Measurements from ENCODE around the gene EMC10. TPM values are rescaled to one million over a fixed set of nuclear protein-coding genes. Genes with fewer than 3 reads are reported as not detected.

Gene EMC10
- total and polyA plus RNA-seq, 2 donors (not counting 3 experiments of a cell fraction or from before 2014, with no cell fraction given), result 106 to 111 TPM

- Histone ChIP-seq H3K4me1 (ENCODE audit: control insufficient read depth, extremely low read depth, insufficient read depth, low read length) (no peaks in the 10 kb centered on the region), H2AFZ (ENCODE audit: low read depth, low read length) (no peak overlapping the region), H3K36me3 (ENCODE audit: control insufficient read depth in 2 of 2, extremely low read depth in 1 of 2, insufficient read depth in 2 of 2, low read length in 2 of 2) (no peaks in the 10 kb centered on the region), H3K27ac (ENCODE audit: insufficient read depth, low read depth, low read length) (no peak overlapping the region), H3K9me1 (replicated peaks; ENCODE audit: control insufficient read depth, extremely low read depth, insufficient read depth, low read length) (no peaks in the 10 kb centered on the region), H3K27me3 (ENCODE audit: control insufficient read depth in 2 of 2, insufficient read depth in 2 of 2, low read length in 2 of 2) (no peaks in the 10 kb centered on the region), H3K9me3 (replicated peaks; ENCODE audit: control insufficient read depth, insufficient read depth, low read length) (no peaks in the 10 kb centered on the region), H3K4me3 (replicated peaks in 1 of 3; ENCODE audit: insufficient read depth in 1 of 3, low read depth in 1 of 3, low read length in 3 of 3) (no peak overlapping the region), H3K79me2 (ENCODE audit: control insufficient read depth, insufficient read depth, low read length) (no peaks in the 10 kb centered on the region), H3K4me2 (ENCODE audit: insufficient read depth, low read length) (no peak overlapping the region), H4K20me1 (replicated peaks; ENCODE audit: control insufficient read depth, extremely low read depth, insufficient read depth, low read length) (no peaks in the 10 kb centered on the region), H3K9ac (replicated peaks; ENCODE audit: extremely low read depth, insufficient read depth, low read length) (no peak overlapping the region)
- DNase-seq (ENCODE audit: low read depth, low spot score) (no peak), FAIRE-seq (no peak)
- POLR2A ChIA-PET, result no interaction called here
- CTCF ChIA-PET, result interaction anchor here (1.2 to 1.3 kb wide), 2 partner anchors 11 to 19 kb away, joined by 4 to 6 read pairs; no protein-coding TSS in a partner anchor
- intact Hi-C loops (cut with micrococcal nuclease) (no loop called here), dilution Hi-C loops (cut with MboI; ENCODE audit: extremely low pct_ligation_motif_present, low sequenced_read_pairs) (no loop called here)
- no peak for TF ChIP-seq JUN (IDR thresholded peaks at IDR 0.05; ENCODE audit: borderline replicate concordance, insufficient read depth, insufficient read length, low read depth)
- TF ChIP-seq POLR2AphosphoS5 (IDR thresholded peaks at IDR 0.05; ENCODE audit: insufficient read depth, low read depth, low read length), result no peak
- TF ChIP-seq MYC (IDR thresholded peaks at IDR 0.05; ENCODE audit: low read depth, low read length), result no peak
- no peak for TF ChIP-seq EZH2 (IDR thresholded peaks at IDR 0.05; ENCODE audit: borderline replicate concordance, low read depth, low read length, severe bottlenecking)
- no peak for TF ChIP-seq CTCF (IDR thresholded peaks at IDR 0.05; ENCODE audit: extremely low read depth in 1 of 2, insufficient read depth in 1 of 2, low read depth in 1 of 2, low read length in 2 of 2)
- TF ChIP-seq MAX (IDR thresholded peaks at IDR 0.05; ENCODE audit: insufficient read depth, insufficient read length), result no peak
- no peak for TF ChIP-seq FOS (IDR thresholded peaks at IDR 0.05; ENCODE audit: borderline replicate concordance, insufficient read depth, low read length)
- TF ChIP-seq GATA2 (IDR thresholded peaks at IDR 0.05; ENCODE audit: insufficient read depth, insufficient read length, low read depth, low read length), result no peak
- TF ChIP-seq POLR2A (IDR thresholded peaks at IDR 0.05; ENCODE audit: low read depth, low read length), result no peak
- no TSS peak for BruUV-seq (replicated peaks)
These were observed 42.0 kb downstream of the EMC10 start for GRCh38 chr19:50518091-50519005.
